HepG2 (cell line): ENCODE measurements around the gene CRAT. TPM values are rescaled to one million over a fixed set of nuclear protein-coding genes. Genes with fewer than 3 reads are reported as not detected.
A peak's percentile ranks its signal among the peaks of the same experiment; 100 is the strongest.

Source experiments
- ARID2 ChIP-seq: sonication (generic); formaldehyde crosslinking; IDR thresholded peaks from 2 replicates; pipeline ENCODE4 v1.8.1; 2022; ENCODE audit warnings: mild to moderate bottlenecking, missing genetic modification reagents, borderline replicate concordance
- BORCS8-MEF2B ChIP-seq: sonication (generic); formaldehyde crosslinking; IDR thresholded peaks from 2 replicates; pipeline ENCODE4 v1.8.0; 2022; ENCODE audit warnings: mild to moderate bottlenecking, missing genetic modification reagents
- ELF1 ChIP-seq: sonication (generic); formaldehyde crosslinking; IDR thresholded peaks from 2 replicates; pipeline ENCODE4 v1.4.0; 2020; ENCODE audit warnings: missing genetic modification reagents
- FIP1L1 ChIP-seq: fragments of 200-400 bp; formaldehyde crosslinking; IDR thresholded peaks from 2 replicates; pipeline ENCODE4 v1.6.1; 2018; ENCODE audit warnings: low read depth, mild to moderate bottlenecking, low read length, moderate library complexity, borderline replicate concordance; ENCODE audit not compliant: insufficient read depth
- MED13 ChIP-seq: sonication (generic); formaldehyde crosslinking; IDR thresholded peaks from 2 replicates; pipeline ENCODE4 v1.5.0; 2020; ENCODE audit warnings: missing genetic modification reagents
- MED8 ChIP-seq: sonication (generic); formaldehyde crosslinking; IDR thresholded peaks from 2 replicates; pipeline ENCODE4 v1.8.1; 2023; ENCODE audit warnings: mild to moderate bottlenecking, missing genetic modification reagents; ENCODE audit not compliant: insufficient replicate concordance
- PCBP1 ChIP-seq: fragments of 200-400 bp; formaldehyde crosslinking; IDR thresholded peaks from 2 replicates; pipeline ENCODE4 v1.6.1; 2017; ENCODE audit warnings: mild to moderate bottlenecking, low read depth, low read length, borderline replicate concordance
- RARA ChIP-seq: IDR thresholded peaks from 2 replicates; pipeline ENCODE4 v1.6.1; 2016; ENCODE audit warnings: missing genetic modification reagents, missing compliant biosample characterization
- ZNF224 ChIP-seq: sonication (generic); formaldehyde crosslinking; IDR thresholded peaks from 2 replicates; pipeline ENCODE4 v1.5.0; 2020; ENCODE audit warnings: mild to moderate bottlenecking, missing genetic modification reagents
- ZNF430 ChIP-seq: sonication (generic); formaldehyde crosslinking; IDR thresholded peaks from 2 replicates; pipeline ENCODE4 v1.9.0; 2021; ENCODE audit warnings: mild to moderate bottlenecking, missing genetic modification reagents
- ZNF570 ChIP-seq: sonication (generic); formaldehyde crosslinking; IDR thresholded peaks from 2 replicates; pipeline ENCODE4 v1.4.0; 2020; ENCODE audit warnings: mild to moderate bottlenecking, missing genetic modification reagents, borderline replicate concordance
- ZNF616 ChIP-seq: sonication (generic); formaldehyde crosslinking; IDR thresholded peaks from 2 replicates; pipeline ENCODE4 v1.5.0; 2020; ENCODE audit warnings: low read depth, mild to moderate bottlenecking, missing genetic modification reagents
- ZNF652 ChIP-seq: IDR thresholded peaks from 2 replicates; pipeline ENCODE4 v1.6.1; 2016; ENCODE audit warnings: low read depth, borderline replicate concordance
- ZNF724P ChIP-seq: sonication (generic); formaldehyde crosslinking; IDR thresholded peaks from 2 replicates; pipeline ENCODE4 v1.8.0; 2022; ENCODE audit warnings: missing genetic modification reagents, borderline replicate concordance
- ZNF839 ChIP-seq: sonication (generic); formaldehyde crosslinking; IDR thresholded peaks from 2 replicates; pipeline ENCODE4 v1.4.0; 2020; ENCODE audit warnings: missing genetic modification reagents, mild to moderate bottlenecking, borderline replicate concordance
- ZNF879 ChIP-seq: sonication (generic); formaldehyde crosslinking; IDR thresholded peaks from 2 replicates; pipeline ENCODE4 v1.8.1; 2023; ENCODE audit warnings: missing genetic modification reagents
- polyA plus RNA-seq, 8 experiments: library from polyadenylated mRNA; depleted of rRNA in 3 of 8; stranded (reverse) in 7 of 8; unstranded in 1 of 8; fragments of >200 nt; fragmentation: Illumina TruSeq in 4 of 8; extraction: Trizol in 4 of 8; gene quantifications; 2 replicates each; pipeline versions ENCODE4 v1.2.1 to v1.2.3, GENCODE V29; 2011 to 2016; ENCODE audit warnings: low read depth in 4 of 8, missing spikeins in 1 of 8, mixed read lengths in 1 of 8; ENCODE audit not compliant: insufficient read depth in 1 of 8
- total RNA-seq, 5 experiments: library from RNA; depleted of rRNA; stranded (reverse); fragments of >200 nt; fragmentation: Illumina TruSeq; extraction: Trizol; gene quantifications; 2 replicates each; pipeline ENCODE4 v1.2.3, GENCODE V29; 2016; ENCODE audit warnings: low read depth in 1 of 5
- TF ChIP-seq, protein P1 (sequence below): sonication (generic); formaldehyde crosslinking; IDR thresholded peaks from 2 replicates; pipeline ENCODE4 v1.5.1; 2020; ENCODE audit warnings: mild to moderate bottlenecking, missing genetic modification reagents, moderate library complexity
- TF ChIP-seq, protein P2 (sequence below): sonication (generic); formaldehyde crosslinking; IDR thresholded peaks from 2 replicates; pipeline ENCODE4 v1.4.0; 2020; ENCODE audit warnings: mild to moderate bottlenecking, missing genetic modification reagents, borderline replicate concordance
- TF ChIP-seq, protein P3 (sequence below): sonication (generic); formaldehyde crosslinking; IDR thresholded peaks from 2 replicates; pipeline ENCODE4 v1.4.0; 2020; ENCODE audit warnings: missing genetic modification reagents
- TF ChIP-seq, protein P4 (sequence below): sonication (generic); formaldehyde crosslinking; IDR thresholded peaks from 2 replicates; pipeline ENCODE4 v1.8.0; 2022; ENCODE audit warnings: low read depth, missing genetic modification reagents

The CRAT gene
- total and polyA plus RNA-seq, 2 of the 13 experiments (the other 11 are each of a cell fraction or from before 2014, with no cell fraction given), result 26.1 to 26.6 TPM

DNA sequence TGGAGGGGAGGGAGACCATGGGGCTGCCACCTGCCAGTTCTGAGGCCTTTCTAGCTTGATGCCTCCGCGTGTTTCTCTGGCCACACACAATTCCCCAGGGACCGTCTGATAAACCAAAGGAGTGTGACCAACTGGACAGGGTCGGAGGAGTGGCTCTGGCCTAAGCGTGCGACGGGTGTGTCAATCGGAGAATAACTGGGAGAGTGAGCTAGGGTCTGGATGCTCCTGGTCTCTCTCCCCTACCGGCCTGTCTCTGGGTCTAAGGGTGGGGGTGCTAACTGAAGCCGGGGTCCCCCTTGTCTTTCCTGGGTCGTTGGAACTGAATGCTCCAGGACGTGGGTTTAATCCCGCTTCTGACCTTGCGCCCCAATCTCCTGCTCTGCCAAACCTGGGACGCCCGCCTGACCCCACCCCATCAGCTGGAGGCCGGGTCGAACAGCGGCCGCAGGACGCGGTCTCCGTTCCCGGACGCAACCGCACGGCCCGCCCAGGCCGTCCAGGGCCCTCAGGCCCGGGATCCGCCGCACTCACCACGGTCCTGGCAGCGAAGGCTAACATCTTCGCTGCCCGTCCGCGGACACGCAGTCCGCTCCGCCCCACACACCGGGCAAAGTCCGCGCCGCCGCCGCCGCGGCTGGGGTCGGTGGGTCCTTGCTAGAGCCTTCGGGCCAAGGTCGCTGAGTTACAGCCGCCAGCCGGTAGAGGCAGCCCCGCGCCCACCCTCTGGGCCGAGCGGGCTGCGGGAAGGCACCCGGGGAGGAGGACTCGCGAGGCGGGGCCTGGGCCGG, 447 bp downstream of the CRAT start (continued):
- TF ChIP-seq, protein P1, sequence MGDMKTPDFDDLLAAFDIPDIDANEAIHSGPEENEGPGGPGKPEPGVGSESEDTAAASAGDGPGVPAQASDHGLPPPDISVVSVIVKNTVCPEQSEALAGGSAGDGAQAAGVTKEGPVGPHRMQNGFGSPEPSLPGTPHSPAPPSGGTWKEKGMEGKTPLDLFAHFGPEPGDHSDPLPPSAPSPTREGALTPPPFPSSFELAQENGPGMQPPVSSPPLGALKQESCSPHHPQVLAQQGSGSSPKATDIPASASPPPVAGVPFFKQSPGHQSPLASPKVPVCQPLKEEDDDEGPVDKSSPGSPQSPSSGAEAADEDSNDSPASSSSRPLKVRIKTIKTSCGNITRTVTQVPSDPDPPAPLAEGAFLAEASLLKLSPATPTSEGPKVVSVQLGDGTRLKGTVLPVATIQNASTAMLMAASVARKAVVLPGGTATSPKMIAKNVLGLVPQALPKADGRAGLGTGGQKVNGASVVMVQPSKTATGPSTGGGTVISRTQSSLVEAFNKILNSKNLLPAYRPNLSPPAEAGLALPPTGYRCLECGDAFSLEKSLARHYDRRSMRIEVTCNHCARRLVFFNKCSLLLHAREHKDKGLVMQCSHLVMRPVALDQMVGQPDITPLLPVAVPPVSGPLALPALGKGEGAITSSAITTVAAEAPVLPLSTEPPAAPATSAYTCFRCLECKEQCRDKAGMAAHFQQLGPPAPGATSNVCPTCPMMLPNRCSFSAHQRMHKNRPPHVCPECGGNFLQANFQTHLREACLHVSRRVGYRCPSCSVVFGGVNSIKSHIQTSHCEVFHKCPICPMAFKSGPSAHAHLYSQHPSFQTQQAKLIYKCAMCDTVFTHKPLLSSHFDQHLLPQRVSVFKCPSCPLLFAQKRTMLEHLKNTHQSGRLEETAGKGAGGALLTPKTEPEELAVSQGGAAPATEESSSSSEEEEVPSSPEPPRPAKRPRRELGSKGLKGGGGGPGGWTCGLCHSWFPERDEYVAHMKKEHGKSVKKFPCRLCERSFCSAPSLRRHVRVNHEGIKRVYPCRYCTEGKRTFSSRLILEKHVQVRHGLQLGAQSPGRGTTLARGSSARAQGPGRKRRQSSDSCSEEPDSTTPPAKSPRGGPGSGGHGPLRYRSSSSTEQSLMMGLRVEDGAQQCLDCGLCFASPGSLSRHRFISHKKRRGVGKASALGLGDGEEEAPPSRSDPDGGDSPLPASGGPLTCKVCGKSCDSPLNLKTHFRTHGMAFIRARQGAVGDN, result peak; percentile 73
- TF ChIP-seq FIP1L1 (no peak), MED13 (CRISPR knock-in tag) (0 out of 2 replicates have a peak, but pooled peaks have one; percentile 39), MED8 (no peak), ZNF839 (CRISPR knock-in tag) (no peak), ZNF724P (CRISPR knock-in tag) (0 out of 2 replicates have a peak, but pooled peaks have one; percentile 48), ZNF879 (CRISPR knock-in tag) (peak; percentile 47; the same call in 1 of the 2 replicates), BORCS8-MEF2B (CRISPR knock-in tag) (no peak), ELF1 (no peak), ARID2 (peak; percentile 68; the same call in 1 of the 2 replicates), ZNF616 (CRISPR knock-in tag) (no peak), ZNF430 (peak; percentile 34; the same call in 1 of the 2 replicates), ZNF652 (no peak), PCBP1 (no peak), RARA (CRISPR knock-in tag) (peak; percentile 8; the same call in 1 of the 2 replicates), ZNF224 (CRISPR knock-in tag) (peak; percentile 90; the same call in 1 of the 2 replicates), ZNF570 (CRISPR knock-in tag) (no peak)
- TF ChIP-seq, protein P2, sequence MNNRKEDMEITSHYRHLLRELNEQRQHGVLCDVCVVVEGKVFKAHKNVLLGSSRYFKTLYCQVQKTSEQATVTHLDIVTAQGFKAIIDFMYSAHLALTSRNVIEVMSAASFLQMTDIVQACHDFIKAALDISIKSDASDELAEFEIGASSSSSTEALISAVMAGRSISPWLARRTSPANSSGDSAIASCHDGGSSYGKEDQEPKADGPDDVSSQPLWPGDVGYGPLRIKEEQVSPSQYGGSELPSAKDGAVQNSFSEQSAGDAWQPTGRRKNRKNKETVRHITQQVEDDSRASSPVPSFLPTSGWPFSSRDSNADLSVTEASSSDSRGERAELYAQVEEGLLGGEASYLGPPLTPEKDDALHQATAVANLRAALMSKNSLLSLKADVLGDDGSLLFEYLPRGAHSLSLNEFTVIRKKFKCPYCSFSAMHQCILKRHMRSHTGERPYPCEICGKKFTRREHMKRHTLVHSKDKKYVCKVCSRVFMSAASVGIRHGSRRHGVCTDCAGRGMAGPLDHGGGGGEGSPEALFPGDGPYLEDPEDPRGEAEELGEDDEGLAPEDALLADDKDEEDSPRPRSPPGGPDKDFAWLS (CRISPR knock-in tag), result no peak
- TF ChIP-seq, protein P3, sequence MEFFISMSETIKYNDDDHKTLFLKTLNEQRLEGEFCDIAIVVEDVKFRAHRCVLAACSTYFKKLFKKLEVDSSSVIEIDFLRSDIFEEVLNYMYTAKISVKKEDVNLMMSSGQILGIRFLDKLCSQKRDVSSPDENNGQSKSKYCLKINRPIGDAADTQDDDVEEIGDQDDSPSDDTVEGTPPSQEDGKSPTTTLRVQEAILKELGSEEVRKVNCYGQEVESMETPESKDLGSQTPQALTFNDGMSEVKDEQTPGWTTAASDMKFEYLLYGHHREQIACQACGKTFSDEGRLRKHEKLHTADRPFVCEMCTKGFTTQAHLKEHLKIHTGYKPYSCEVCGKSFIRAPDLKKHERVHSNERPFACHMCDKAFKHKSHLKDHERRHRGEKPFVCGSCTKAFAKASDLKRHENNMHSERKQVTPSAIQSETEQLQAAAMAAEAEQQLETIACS (CRISPR knock-in tag), result no peak
- TF ChIP-seq, protein P4, sequence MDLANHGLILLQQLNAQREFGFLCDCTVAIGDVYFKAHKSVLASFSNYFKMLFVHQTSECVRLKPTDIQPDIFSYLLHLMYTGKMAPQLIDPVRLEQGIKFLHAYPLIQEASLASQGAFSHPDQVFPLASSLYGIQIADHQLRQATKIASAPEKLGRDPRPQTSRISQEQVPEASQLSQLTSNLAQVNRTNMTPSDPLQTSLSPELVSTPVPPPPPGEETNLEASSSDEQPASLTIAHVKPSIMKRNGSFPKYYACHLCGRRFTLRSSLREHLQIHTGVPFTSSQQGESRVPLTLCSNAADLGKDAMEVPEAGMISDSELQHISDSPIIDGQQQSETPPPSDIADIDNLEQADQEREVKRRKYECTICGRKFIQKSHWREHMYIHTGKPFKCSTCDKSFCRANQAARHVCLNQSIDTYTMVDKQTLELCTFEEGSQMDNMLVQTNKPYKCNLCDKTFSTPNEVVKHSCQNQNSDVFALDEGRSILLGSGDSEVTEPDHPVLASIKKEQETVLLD (CRISPR knock-in tag), result peak; percentile 93
